Mucosa of stomach (tissue), 1 donor: ENCODE results near the gene TENM3.

Experiments used
- H3K27me3 ChIP-seq: one replicate; pipeline ENCODE4 v1.7.0; 2013; ENCODE audit warnings: mild to moderate bottlenecking, low read length; ENCODE audit not compliant: control insufficient read depth, insufficient read depth
- H3K36me3 ChIP-seq: one replicate; pipeline ENCODE4 v1.7.0; 2013; ENCODE audit warnings: low read length; ENCODE audit not compliant: control insufficient read depth, insufficient read depth
- H3K4me1 ChIP-seq: one replicate; pipeline ENCODE4 v1.7.0; 2013; ENCODE audit warnings: mild to moderate bottlenecking, low read length; ENCODE audit not compliant: control insufficient read depth, insufficient read depth
- H3K4me3 ChIP-seq: one replicate; pipeline ENCODE4 v1.7.0; 2013; ENCODE audit warnings: low read length
- H3K9ac ChIP-seq: one replicate; pipeline ENCODE4 v1.7.0; 2013; ENCODE audit warnings: mild to moderate bottlenecking, low read length, moderate library complexity
- H3K9me3 ChIP-seq: one replicate; pipeline ENCODE4 v1.7.0; 2013; ENCODE audit warnings: mild to moderate bottlenecking, low read length, moderate library complexity; ENCODE audit not compliant: control insufficient read depth
- donor health status: Pancreatic carcinoma.

Gene TENM3

GRCh38 chr4:182280436-182281111, 37.4 kb downstream of the TENM3 start:
- Histone ChIP-seq H3K27me3 (no peaks in the 10 kb centered on the region), H3K4me1 (no peaks in the 10 kb centered on the region), H3K9ac (no peak overlapping the region), H3K4me3 (no peak overlapping the region), H3K36me3 (no peaks in the 10 kb centered on the region), H3K9me3 (no peaks in the 10 kb centered on the region)

GRCh38 chr4:182286035-182286434, 42.8 kb downstream of the TENM3 start:
- no peak overlapping the region for H3K9ac ChIP-seq
- peaks cover 3% of the 10 kb centered on the region for H3K9me3 ChIP-seq
- no peaks in the 10 kb centered on the region for H3K4me1 ChIP-seq
- H3K27me3 ChIP-seq: no peaks in the 10 kb centered on the region
- no peak overlapping the region for H3K4me3 ChIP-seq
- H3K36me3 ChIP-seq: no peaks in the 10 kb centered on the region

- Histone ChIP-seq H3K27me3 (no peaks in the 10 kb centered on the region), H3K4me3 (no peak overlapping the region), H3K9ac (no peak overlapping the region), H3K9me3 (peaks cover 3% of the 10 kb centered on the region), H3K4me1 (no peaks in the 10 kb centered on the region), H3K36me3 (no peaks in the 10 kb centered on the region)
Observed at GRCh38 chr4:182286931-182287330, 43.7 kb downstream of the TENM3 start.

- Histone ChIP-seq H3K36me3 (no peaks in the 10 kb centered on the region), H3K4me3 (no peak overlapping the region), H3K4me1 (no peaks in the 10 kb centered on the region), H3K9ac (no peak overlapping the region), H3K27me3 (no peaks in the 10 kb centered on the region), H3K9me3 (peaks cover 3% of the 10 kb centered on the region)
Observed at GRCh38 chr4:182288534-182288933, 45.3 kb downstream of the TENM3 start.

GRCh38 chr4:182289809-182290208, 46.6 kb downstream of the TENM3 start:
- Histone ChIP-seq H3K36me3 (no peaks in the 10 kb centered on the region), H3K4me1 (no peaks in the 10 kb centered on the region), H3K4me3 (no peak overlapping the region), H3K9ac (no peak overlapping the region), H3K27me3 (no peaks in the 10 kb centered on the region), H3K9me3 (peaks cover 3% of the 10 kb centered on the region)

- H3K4me3 ChIP-seq: no peak overlapping the region
- H3K9me3 ChIP-seq: peaks cover 3% of the 10 kb centered on the region
- H3K27me3 ChIP-seq: no peaks in the 10 kb centered on the region
- H3K36me3 ChIP-seq: no peaks in the 10 kb centered on the region
- H3K4me1 ChIP-seq: no peaks in the 10 kb centered on the region
- H3K9ac ChIP-seq: no peak overlapping the region
Observed at GRCh38 chr4:182291175-182291574, 48.0 kb downstream of the TENM3 start.

- no peak overlapping the region for H3K9ac ChIP-seq
- no peaks in the 10 kb centered on the region for H3K4me1 ChIP-seq
- H3K9me3 ChIP-seq: peaks cover 3% of the 10 kb centered on the region
- no peak overlapping the region for H3K4me3 ChIP-seq
- no peaks in the 10 kb centered on the region for H3K36me3 ChIP-seq
- no peaks in the 10 kb centered on the region for H3K27me3 ChIP-seq
Observed at GRCh38 chr4:182291597-182292270, 48.5 kb downstream of the TENM3 start.

GRCh38 chr4:182292612-182293011, 49.4 kb downstream of the TENM3 start:
- peaks cover 3% of the 10 kb centered on the region for H3K9me3 ChIP-seq
- H3K27me3 ChIP-seq: no peaks in the 10 kb centered on the region
- no peaks in the 10 kb centered on the region for H3K4me1 ChIP-seq
- H3K9ac ChIP-seq: no peak overlapping the region
- no peak overlapping the region for H3K4me3 ChIP-seq
- H3K36me3 ChIP-seq: no peaks in the 10 kb centered on the region

- no peaks in the 10 kb centered on the region for H3K4me1 ChIP-seq
- H3K4me3 ChIP-seq: no peak overlapping the region
- H3K36me3 ChIP-seq: no peaks in the 10 kb centered on the region
- H3K27me3 ChIP-seq: no peaks in the 10 kb centered on the region
- no peak overlapping the region for H3K9ac ChIP-seq
- no peaks in the 10 kb centered on the region for H3K9me3 ChIP-seq
Observed at GRCh38 chr4:182293691-182294255, 50.6 kb downstream of the TENM3 start.

- H3K9me3 ChIP-seq: no peaks in the 10 kb centered on the region
- no peak overlapping the region for H3K4me3 ChIP-seq
- H3K36me3 ChIP-seq: no peaks in the 10 kb centered on the region
- H3K9ac ChIP-seq: no peak overlapping the region
- no peaks in the 10 kb centered on the region for H3K27me3 ChIP-seq
- H3K4me1 ChIP-seq: no peaks in the 10 kb centered on the region
Observed at GRCh38 chr4:182294451-182294850, 51.2 kb downstream of the TENM3 start.

GRCh38 chr4:182297659-182298058, 54.5 kb downstream of the TENM3 start:
- no peaks in the 10 kb centered on the region for H3K4me1 ChIP-seq
- H3K9me3 ChIP-seq: no peaks in the 10 kb centered on the region
- H3K36me3 ChIP-seq: no peaks in the 10 kb centered on the region
- H3K4me3 ChIP-seq: no peak overlapping the region
- no peak overlapping the region for H3K9ac ChIP-seq
- no peaks in the 10 kb centered on the region for H3K27me3 ChIP-seq

GRCh38 chr4:182301736-182302135, 58.5 kb downstream of the TENM3 start:
- Histone ChIP-seq H3K4me3 (no peak overlapping the region), H3K4me1 (no peaks in the 10 kb centered on the region), H3K9me3 (no peaks in the 10 kb centered on the region), H3K36me3 (no peaks in the 10 kb centered on the region), H3K9ac (no peak overlapping the region), H3K27me3 (no peaks in the 10 kb centered on the region)
